Measurements from ENCODE around the gene CATSPER1.

GRCh38 chr11:66042227-66042995 lies 16.1 kb upstream of the CATSPER1 start:
- TF ChIP-seq EZH2 (optimal IDR thresholded peaks at IDR 0.05; ENCODE audit: low read depth, low read length): no peak
- TF ChIP-seq CTCF (IDR thresholded peaks at IDR 0.05; ENCODE audit: low read length): no peak
